ENCODE data around the gene PTGES3L.

- TF ChIP-seq, protein P1, sequence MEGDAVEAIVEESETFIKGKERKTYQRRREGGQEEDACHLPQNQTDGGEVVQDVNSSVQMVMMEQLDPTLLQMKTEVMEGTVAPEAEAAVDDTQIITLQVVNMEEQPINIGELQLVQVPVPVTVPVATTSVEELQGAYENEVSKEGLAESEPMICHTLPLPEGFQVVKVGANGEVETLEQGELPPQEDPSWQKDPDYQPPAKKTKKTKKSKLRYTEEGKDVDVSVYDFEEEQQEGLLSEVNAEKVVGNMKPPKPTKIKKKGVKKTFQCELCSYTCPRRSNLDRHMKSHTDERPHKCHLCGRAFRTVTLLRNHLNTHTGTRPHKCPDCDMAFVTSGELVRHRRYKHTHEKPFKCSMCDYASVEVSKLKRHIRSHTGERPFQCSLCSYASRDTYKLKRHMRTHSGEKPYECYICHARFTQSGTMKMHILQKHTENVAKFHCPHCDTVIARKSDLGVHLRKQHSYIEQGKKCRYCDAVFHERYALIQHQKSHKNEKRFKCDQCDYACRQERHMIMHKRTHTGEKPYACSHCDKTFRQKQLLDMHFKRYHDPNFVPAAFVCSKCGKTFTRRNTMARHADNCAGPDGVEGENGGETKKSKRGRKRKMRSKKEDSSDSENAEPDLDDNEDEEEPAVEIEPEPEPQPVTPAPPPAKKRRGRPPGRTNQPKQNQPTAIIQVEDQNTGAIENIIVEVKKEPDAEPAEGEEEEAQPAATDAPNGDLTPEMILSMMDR (IDR thresholded peaks at IDR 0.05; ENCODE audit: low read depth, low read length, missing input control), result no peak
- peak in 1 of 2 donors; percentile 43 for TF ChIP-seq GABPA (IDR thresholded peaks at IDR 0.05 in 1 of 2, conservative IDR thresholded peaks at IDR 0.05 in 1 of 2)
- peak; percentile 67 to 71 for TF ChIP-seq RXRA (IDR thresholded peaks at IDR 0.05)
- TF ChIP-seq, protein P2, sequence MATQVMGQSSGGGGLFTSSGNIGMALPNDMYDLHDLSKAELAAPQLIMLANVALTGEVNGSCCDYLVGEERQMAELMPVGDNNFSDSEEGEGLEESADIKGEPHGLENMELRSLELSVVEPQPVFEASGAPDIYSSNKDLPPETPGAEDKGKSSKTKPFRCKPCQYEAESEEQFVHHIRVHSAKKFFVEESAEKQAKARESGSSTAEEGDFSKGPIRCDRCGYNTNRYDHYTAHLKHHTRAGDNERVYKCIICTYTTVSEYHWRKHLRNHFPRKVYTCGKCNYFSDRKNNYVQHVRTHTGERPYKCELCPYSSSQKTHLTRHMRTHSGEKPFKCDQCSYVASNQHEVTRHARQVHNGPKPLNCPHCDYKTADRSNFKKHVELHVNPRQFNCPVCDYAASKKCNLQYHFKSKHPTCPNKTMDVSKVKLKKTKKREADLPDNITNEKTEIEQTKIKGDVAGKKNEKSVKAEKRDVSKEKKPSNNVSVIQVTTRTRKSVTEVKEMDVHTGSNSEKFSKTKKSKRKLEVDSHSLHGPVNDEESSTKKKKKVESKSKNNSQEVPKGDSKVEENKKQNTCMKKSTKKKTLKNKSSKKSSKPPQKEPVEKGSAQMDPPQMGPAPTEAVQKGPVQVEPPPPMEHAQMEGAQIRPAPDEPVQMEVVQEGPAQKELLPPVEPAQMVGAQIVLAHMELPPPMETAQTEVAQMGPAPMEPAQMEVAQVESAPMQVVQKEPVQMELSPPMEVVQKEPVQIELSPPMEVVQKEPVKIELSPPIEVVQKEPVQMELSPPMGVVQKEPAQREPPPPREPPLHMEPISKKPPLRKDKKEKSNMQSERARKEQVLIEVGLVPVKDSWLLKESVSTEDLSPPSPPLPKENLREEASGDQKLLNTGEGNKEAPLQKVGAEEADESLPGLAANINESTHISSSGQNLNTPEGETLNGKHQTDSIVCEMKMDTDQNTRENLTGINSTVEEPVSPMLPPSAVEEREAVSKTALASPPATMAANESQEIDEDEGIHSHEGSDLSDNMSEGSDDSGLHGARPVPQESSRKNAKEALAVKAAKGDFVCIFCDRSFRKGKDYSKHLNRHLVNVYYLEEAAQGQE (IDR thresholded peaks at IDR 0.05), result no peak
- no peak for TF ChIP-seq YY1 (IDR thresholded peaks at IDR 0.05)
- no peak for TF ChIP-seq HNF4G (IDR thresholded peaks at IDR 0.05)
- TF ChIP-seq, protein P3, sequence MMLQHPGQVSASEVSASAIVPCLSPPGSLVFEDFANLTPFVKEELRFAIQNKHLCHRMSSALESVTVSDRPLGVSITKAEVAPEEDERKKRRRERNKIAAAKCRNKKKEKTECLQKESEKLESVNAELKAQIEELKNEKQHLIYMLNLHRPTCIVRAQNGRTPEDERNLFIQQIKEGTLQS (IDR thresholded peaks at IDR 0.05), result no peak
Measured at GRCh38 chr17:43020030-43020621, 40.2 kb upstream of the PTGES3L start.

All from liver (tissue), 3 donors.